Smooth muscle cell (in vitro differentiated cells): ENCODE data around the gene ATP9A. TPM values are rescaled to one million over a fixed set of nuclear protein-coding genes. Genes with fewer than 3 reads are reported as not detected.

Experiments
- DNase-seq: peaks from one replicate; lab custom pipeline; 2025; ENCODE audit not compliant: unreplicated experiment; lab: John Stamatoyannopoulos, UW
- H2AFZ ChIP-seq: fragments of 200-600 bp; sonication (generic); 2 replicates; pipeline ENCODE4 v1.6.0; 2016; ENCODE audit warnings: antibody characterized with exemption, low read depth, mild to moderate bottlenecking
- H3F3A ChIP-seq: fragments of 200-600 bp; sonication (generic); 2 replicates; pipeline ENCODE4 v1.6.0; 2017; ENCODE audit warnings: antibody characterized with exemption, low read depth
- H3K27ac ChIP-seq: fragments of 200-600 bp; sonication (generic); 2 replicates; pipeline ENCODE4 v1.5.1; 2016; ENCODE audit warnings: low read depth, mild to moderate bottlenecking
- H3K27me3 ChIP-seq: fragments of 200-600 bp; sonication (generic); 2 replicates; pipeline ENCODE4 v1.6.1; 2016; ENCODE audit warnings: low read depth, mild to moderate bottlenecking
- H3K36me3 ChIP-seq: fragments of 200-600 bp; sonication (generic); 2 replicates; pipeline ENCODE4 v1.5.1; 2016; ENCODE audit warnings: low read depth
- H3K4me1 ChIP-seq: fragments of 200-600 bp; sonication (generic); 2 replicates; pipeline ENCODE4 v1.5.1; 2016; ENCODE audit warnings: low read depth
- H3K4me2 ChIP-seq: fragments of 200-600 bp; sonication (generic); 2 replicates; pipeline ENCODE4 v1.6.0; 2016; ENCODE audit warnings: mild to moderate bottlenecking
- H3K4me3 ChIP-seq: fragments of 200-600 bp; sonication (generic); 2 replicates; pipeline ENCODE4 v1.5.1; 2016; ENCODE audit warnings: mild to moderate bottlenecking
- H3K79me2 ChIP-seq: fragments of 200-600 bp; sonication (generic); 2 replicates; pipeline ENCODE4 v1.6.0; 2016; ENCODE audit warnings: low read depth, mild to moderate bottlenecking
- H3K9ac ChIP-seq: fragments of 200-600 bp; sonication (generic); 2 replicates; pipeline ENCODE4 v1.6.0; 2016; ENCODE audit warnings: low read depth
- H3K9me3 ChIP-seq: fragments of 200-600 bp; sonication (generic); replicated peaks from 2 replicates; pipeline ENCODE4 v1.5.1; 2016; ENCODE audit warnings: low read depth
- H4K20me1 ChIP-seq: fragments of 200-600 bp; sonication (generic); 2 replicates; pipeline ENCODE4 v1.6.0; 2016; ENCODE audit warnings: low read depth
- whole genome bisulfite sequencing: methylation state at CpG from one replicate; pipeline ENCODE4 v1.1.7; 2016; ENCODE audit warnings: low lambda C conversion rate; 5-methylcytosine and 5-hydroxymethylcytosine counted together
- polyA plus RNA-seq: library from polyadenylated mRNA; unstranded; fragments of >200 nt; fragmentation: Nextera tagmentation; extraction: Ambion mirVana; gene quantifications from 2 replicates; pipeline ENCODE4 v1.2.1, GENCODE V29; 2016
- total RNA-seq: library from RNA; depleted of rRNA; stranded (reverse); fragments of >200 nt; gene quantifications from 2 replicates; pipeline ENCODE4 v1.2.3, GENCODE V29; 2014
- TF ChIP-seq, protein P1 (sequence below): fragments of 200-600 bp; sonication (generic); IDR thresholded peaks from 2 replicates; pipeline ENCODE4 v1.5.1; 2017; ENCODE audit warnings: borderline replicate concordance, mild to moderate bottlenecking, antibody characterized with exemption; ENCODE audit not compliant: insufficient read depth, poor library complexity, severe bottlenecking

Gene ATP9A
- total and polyA plus RNA-seq, 2 experiments from 2014 or later: 3.4 to 8.0 TPM

DNA sequence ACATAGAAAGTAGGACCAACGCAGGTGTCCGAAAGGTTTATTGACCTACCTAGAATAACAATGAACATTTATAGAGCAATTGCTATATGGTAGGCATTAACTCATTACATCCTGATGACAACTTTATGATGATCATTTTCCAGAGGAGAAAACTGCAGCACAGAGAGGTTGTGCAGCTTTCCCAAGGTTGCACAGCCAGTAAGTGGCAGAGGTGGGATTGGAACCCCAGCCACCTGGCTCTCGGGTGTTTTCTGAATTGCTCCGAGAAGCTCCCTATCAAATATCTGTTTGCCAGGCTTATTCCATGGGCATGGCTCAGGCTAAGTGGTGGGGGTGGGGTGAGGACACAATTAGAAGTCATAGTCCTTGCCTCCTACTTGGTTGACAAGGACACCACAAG, 201.6 kb downstream of the ATP9A start:
- DNase-seq: no peak
- TF ChIP-seq, protein P1, sequence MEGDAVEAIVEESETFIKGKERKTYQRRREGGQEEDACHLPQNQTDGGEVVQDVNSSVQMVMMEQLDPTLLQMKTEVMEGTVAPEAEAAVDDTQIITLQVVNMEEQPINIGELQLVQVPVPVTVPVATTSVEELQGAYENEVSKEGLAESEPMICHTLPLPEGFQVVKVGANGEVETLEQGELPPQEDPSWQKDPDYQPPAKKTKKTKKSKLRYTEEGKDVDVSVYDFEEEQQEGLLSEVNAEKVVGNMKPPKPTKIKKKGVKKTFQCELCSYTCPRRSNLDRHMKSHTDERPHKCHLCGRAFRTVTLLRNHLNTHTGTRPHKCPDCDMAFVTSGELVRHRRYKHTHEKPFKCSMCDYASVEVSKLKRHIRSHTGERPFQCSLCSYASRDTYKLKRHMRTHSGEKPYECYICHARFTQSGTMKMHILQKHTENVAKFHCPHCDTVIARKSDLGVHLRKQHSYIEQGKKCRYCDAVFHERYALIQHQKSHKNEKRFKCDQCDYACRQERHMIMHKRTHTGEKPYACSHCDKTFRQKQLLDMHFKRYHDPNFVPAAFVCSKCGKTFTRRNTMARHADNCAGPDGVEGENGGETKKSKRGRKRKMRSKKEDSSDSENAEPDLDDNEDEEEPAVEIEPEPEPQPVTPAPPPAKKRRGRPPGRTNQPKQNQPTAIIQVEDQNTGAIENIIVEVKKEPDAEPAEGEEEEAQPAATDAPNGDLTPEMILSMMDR: no peak
- peaks cover 14% of the 10 kb centered on the region for H3F3A ChIP-seq
- H3K79me2 ChIP-seq: no peaks in the 10 kb centered on the region
- H3K27ac ChIP-seq: no peak overlapping the region
- 96% methylated on average over 4 of the region's 4 CpGs for WGBS
- no peaks in the 10 kb centered on the region for H3K9me3 ChIP-seq
- H4K20me1 ChIP-seq: no peaks in the 10 kb centered on the region
- H3K36me3 ChIP-seq: no peaks in the 10 kb centered on the region
- no peak overlapping the region for H3K9ac ChIP-seq
- no peak overlapping the region for H3K4me2 ChIP-seq
- no peaks in the 10 kb centered on the region for H3K27me3 ChIP-seq
- H3K4me3 ChIP-seq: no peak overlapping the region
- peaks cover 10% of the 10 kb centered on the region for H3K4me1 ChIP-seq
- no peak overlapping the region for H2AFZ ChIP-seq

DNA sequence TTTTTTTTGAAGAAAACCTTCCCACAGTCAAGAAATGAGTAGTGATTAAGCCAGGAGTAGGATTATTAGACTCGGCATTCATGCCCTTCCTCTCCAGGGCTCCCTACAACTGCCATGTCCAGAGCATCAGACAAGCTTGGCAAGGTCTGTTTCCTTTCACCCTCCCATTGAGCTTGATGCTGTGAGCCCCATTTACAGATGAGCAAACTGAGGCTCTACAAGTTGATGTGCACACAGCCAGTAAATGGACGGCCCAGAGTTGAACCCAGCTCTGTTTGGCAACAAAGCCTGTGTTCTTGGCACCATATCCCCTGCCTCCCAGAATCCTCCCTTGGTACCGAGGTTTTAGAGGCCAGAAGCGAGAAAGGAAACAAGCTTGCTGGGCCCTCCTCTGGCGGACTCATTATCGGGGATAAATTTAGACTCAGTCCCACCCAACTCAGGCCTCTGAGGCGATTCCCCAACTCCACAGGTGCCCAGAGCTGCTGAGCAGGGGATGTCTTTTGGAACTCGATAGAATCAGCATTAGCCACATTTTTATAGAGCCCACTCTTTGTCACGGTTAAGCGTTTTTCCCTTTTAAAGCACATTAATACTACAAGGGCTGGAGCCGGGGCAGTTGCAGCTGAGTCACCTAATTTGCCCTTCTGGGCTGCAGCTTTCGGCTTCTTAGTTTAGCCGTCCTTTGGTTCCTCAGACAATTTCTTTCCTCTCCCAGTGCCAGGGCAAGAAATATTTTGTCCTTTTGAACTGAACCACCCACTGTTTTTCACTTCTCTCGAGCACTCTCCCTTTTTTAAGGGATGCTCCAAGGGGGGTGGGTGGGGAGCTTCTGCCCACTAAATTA, 202.7 kb downstream of the ATP9A start:
- H3K4me3 ChIP-seq: no peak overlapping the region
- TF ChIP-seq, protein P1: no peak
- no peaks in the 10 kb centered on the region for H3K27me3 ChIP-seq
- peak overlapping the region; percentile 67 for H3K27ac ChIP-seq
- peaks cover 21% of the 10 kb centered on the region for H3F3A ChIP-seq
- peaks cover 7% of the 10 kb centered on the region for H4K20me1 ChIP-seq
- peak overlapping the region; percentile 56 for H2AFZ ChIP-seq
- no peak for DNase-seq
- peaks cover 14% of the 10 kb centered on the region for H3K4me1 ChIP-seq
- no peaks in the 10 kb centered on the region for H3K79me2 ChIP-seq
- no peaks in the 10 kb centered on the region for H3K36me3 ChIP-seq
- WGBS: 40% methylated on average over 14 of the region's 14 CpGs
- no peak overlapping the region for H3K9ac ChIP-seq
- H3K9me3 ChIP-seq: no peaks in the 10 kb centered on the region
- H3K4me2 ChIP-seq: peak overlapping the region; percentile 54

DNA sequence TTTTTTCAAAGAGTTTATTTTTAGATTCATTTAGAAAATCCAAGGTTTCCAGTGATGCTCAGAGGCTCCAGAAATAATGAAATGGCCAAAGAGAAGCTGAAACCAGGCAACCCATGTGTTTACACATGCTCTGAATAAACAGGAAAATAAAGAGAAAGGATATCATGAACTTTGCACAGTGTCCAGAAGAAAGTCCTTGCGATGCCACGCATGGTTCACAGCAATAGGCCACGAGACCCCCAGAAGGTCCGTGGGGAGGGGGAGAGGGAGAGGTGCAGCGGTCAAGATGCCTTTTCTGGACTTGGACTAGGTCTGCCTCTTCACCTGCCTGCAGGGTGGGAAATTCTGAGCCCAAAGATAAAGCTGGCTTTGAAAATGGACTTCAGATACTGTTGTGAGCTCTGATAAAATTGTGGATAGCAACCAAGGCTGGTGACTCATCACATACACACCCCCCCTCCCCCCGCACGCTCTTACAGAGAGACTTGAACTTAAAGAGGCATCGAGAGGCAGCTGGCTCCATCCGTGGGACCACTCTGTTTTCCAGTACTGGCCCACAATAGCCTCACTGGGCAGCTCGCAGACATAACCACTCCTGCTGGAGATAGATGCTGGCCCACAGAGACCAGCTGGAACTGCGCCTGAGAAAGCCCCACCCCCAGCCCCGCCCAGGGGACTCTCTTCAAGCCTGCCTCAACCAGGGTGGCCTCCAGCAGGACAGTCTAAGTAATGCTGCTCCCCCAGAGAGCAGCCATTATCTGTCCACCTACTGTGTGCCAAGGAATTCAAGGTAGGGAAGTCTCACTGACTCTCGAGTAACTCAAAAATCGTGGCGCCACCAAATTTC, 204.5 kb downstream of the ATP9A start:
- Histone ChIP-seq H3K4me2 (peak overlapping the region; percentile 96), H3K27me3 (no peaks in the 10 kb centered on the region), H3K9ac (peak overlapping the region; percentile 99)

More for the DNA sequence above, 204.5 kb downstream of the ATP9A start:
- no peak overlapping the region for H2AFZ ChIP-seq
- H3K79me2 ChIP-seq: peaks cover 15% of the 10 kb centered on the region
- peaks cover 14% of the 10 kb centered on the region for H3K4me1 ChIP-seq
- peaks cover 22% of the 10 kb centered on the region for H4K20me1 ChIP-seq
- H3F3A ChIP-seq: peaks cover 31% of the 10 kb centered on the region
- H3K36me3 ChIP-seq: no peaks in the 10 kb centered on the region
- H3K9me3 ChIP-seq: no peaks in the 10 kb centered on the region
- TF ChIP-seq, protein P1: peak; percentile 5
- 33% methylated on average over 15 of the region's 15 CpGs for WGBS
- H3K27ac ChIP-seq: peak overlapping the region; percentile 100
- peak overlapping the region; percentile 62 for H3K4me3 ChIP-seq
- DNase-seq: peak; percentile 43
